IMR-90 (cell line): Measurements from ENCODE around the gene BRIP1. TPM values are rescaled to one million over a fixed set of nuclear protein-coding genes. Genes with fewer than 3 reads are reported as not detected.

Experiments
- ATAC-seq: fragments of 200-7000 bp; cut with Tn5 transposase; 2 replicates; pipeline ENCODE4 v1.9.1; 2020; ENCODE audit warnings: low read depth, mild to moderate bottlenecking, moderate library complexity
- BruUV-seq: library from RNA; stranded (reverse); fragments of 400-500 nt; replicated peaks from 2 replicates; lab custom pipeline; 2021; lab: Mats Ljungman, UMichigan
- CTCF ChIA-PET: fragments of 300-600 bp; formaldehyde crosslinking; extraction: SDS; loops from one replicate; lab custom pipeline; 2021; ENCODE audit warnings: antibody characterized with exemption; lab: Yijun Ruan, JAX
- POLR2A ChIA-PET: fragments of 300-600 bp; sonication (Branson Sonifier 250); formaldehyde crosslinking; loops from one replicate; lab custom pipeline; 2022; ENCODE audit warnings: antibody characterized with exemption; ENCODE audit not compliant: unreplicated experiment; lab: Charles Lee
- DNase-seq: peaks from one replicate; pipeline ENCODE4 v3.0.0; 2013
- H2AFZ ChIP-seq: replicated peaks from 2 replicates; pipeline ENCODE3; 2013; ENCODE audit warnings: low read length, mild to moderate bottlenecking; ENCODE audit not compliant: poor library complexity
- H2AK5ac ChIP-seq: 2 replicates; pipeline ENCODE4 v1.6.1; 2013; ENCODE audit warnings: low read depth, low read length, inconsistent platforms
- H2AK9ac ChIP-seq: replicated peaks from 2 replicates; pipeline ENCODE3; 2013; ENCODE audit warnings: mild to moderate bottlenecking, low read depth, low read length, moderate library complexity; ENCODE audit not compliant: poor library complexity
- H2BK120ac ChIP-seq: 2 replicates; pipeline ENCODE4 v1.6.1; 2013; ENCODE audit warnings: low read depth, low read length, inconsistent platforms
- H2BK15ac ChIP-seq: 3 replicates; pipeline ENCODE4 v1.6.1; 2013; ENCODE audit warnings: low read depth, low read length, inconsistent platforms
- H2BK20ac ChIP-seq: 2 replicates; pipeline ENCODE4 v1.6.1; 2013; ENCODE audit warnings: low read depth, mild to moderate bottlenecking, inconsistent platforms, low read length, moderate library complexity
- H2BK5ac ChIP-seq: 2 replicates; pipeline ENCODE4 v1.6.1; 2013; ENCODE audit warnings: mild to moderate bottlenecking, low read depth, low read length, inconsistent platforms; ENCODE audit not compliant: poor library complexity, severe bottlenecking
- H3K14ac ChIP-seq: replicated peaks from 2 replicates; pipeline ENCODE4 v1.6.1; 2013; ENCODE audit warnings: low read depth, low read length, inconsistent platforms
- H3K18ac ChIP-seq: 2 replicates; pipeline ENCODE4 v1.6.1; 2013; ENCODE audit warnings: low read depth, low read length, control low read depth
- H3K23ac ChIP-seq: 2 replicates; pipeline ENCODE4 v1.6.1; 2013; ENCODE audit warnings: low read depth, low read length, inconsistent platforms
- H3K27ac ChIP-seq: 2 replicates; pipeline ENCODE4 v1.5.1; 2013; ENCODE audit warnings: mild to moderate bottlenecking, control low read depth, low read length; ENCODE audit not compliant: insufficient read depth
- H3K27me3 ChIP-seq: 2 replicates; pipeline ENCODE4 v1.6.1; 2013; ENCODE audit warnings: low read length; ENCODE audit not compliant: control insufficient read depth, insufficient read depth
- H3K36me3 ChIP-seq: 2 replicates; pipeline ENCODE4 v1.6.1; 2013; ENCODE audit warnings: low read length, mixed read lengths; ENCODE audit not compliant: control insufficient read depth, insufficient read depth
- H3K4ac ChIP-seq: 2 replicates; pipeline ENCODE4 v1.6.1; 2013; ENCODE audit warnings: low read depth, low read length, inconsistent platforms
- H3K4me1 ChIP-seq: 2 replicates; pipeline ENCODE4 v1.6.1; 2013; ENCODE audit warnings: low read length, mixed read lengths; ENCODE audit not compliant: control insufficient read depth, insufficient read depth
- H3K4me2 ChIP-seq: 2 replicates; pipeline ENCODE4 v1.6.1; 2013; ENCODE audit warnings: low read depth, mild to moderate bottlenecking, control low read depth, low read length, moderate library complexity
- H3K4me3 ChIP-seq: 2 replicates; pipeline ENCODE4 v1.5.1; 2013; ENCODE audit warnings: low read depth, mild to moderate bottlenecking, control low read depth, low read length, moderate library complexity; ENCODE audit not compliant: insufficient read depth
- H3K56ac ChIP-seq: 2 replicates; pipeline ENCODE4 v1.6.1; 2013; ENCODE audit warnings: low read length, inconsistent platforms; ENCODE audit not compliant: insufficient read depth; ENCODE audit errors: extremely low read depth
- H3K79me1 ChIP-seq, 2 experiments: 2 replicates each; pipeline ENCODE4 v1.6.1; 2013; ENCODE audit warnings: low read length in 2 of 2, inconsistent platforms in 1 of 2, low read depth in 1 of 2
- H3K9ac ChIP-seq: 2 replicates; pipeline ENCODE4 v1.6.1; 2013; ENCODE audit warnings: low read depth, low read length, control low read depth
- H3K9me1 ChIP-seq: 2 replicates; pipeline ENCODE4 v1.6.1; 2013; ENCODE audit warnings: low read length, inconsistent platforms; ENCODE audit not compliant: insufficient read depth
- H3K9me3 ChIP-seq: 2 replicates; pipeline ENCODE4 v1.6.1; 2013; ENCODE audit warnings: low read length; ENCODE audit not compliant: control insufficient read depth, insufficient read depth
- H4K20me1 ChIP-seq: 2 replicates; pipeline ENCODE4 v1.6.1; 2013; ENCODE audit warnings: low read length, inconsistent platforms; ENCODE audit not compliant: insufficient read depth
- H4K5ac ChIP-seq: 2 replicates; pipeline ENCODE4 v1.6.1; 2013; ENCODE audit warnings: mild to moderate bottlenecking, low read depth, low read length, control low read depth
- H4K8ac ChIP-seq, 2 experiments: 2 replicates each; pipeline ENCODE4 v1.6.1; 2013; ENCODE audit warnings: low read depth in 2 of 2, low read length in 2 of 2, control low read depth in 1 of 2, inconsistent platforms in 1 of 2
- H4K91ac ChIP-seq: 2 replicates; pipeline ENCODE4 v1.6.1; 2013; ENCODE audit warnings: low read depth, low read length, inconsistent platforms; ENCODE audit not compliant: insufficient read depth
- BHLHE40 ChIP-seq: fragments of 150-350 bp; IDR thresholded peaks from 2 replicates; pipeline ENCODE4 v1.6.1; 2016; ENCODE audit warnings: mild to moderate bottlenecking, low read depth, low read length
- CEBPB ChIP-seq: IDR thresholded peaks from 2 replicates; pipeline ENCODE4 v1.6.1; 2012; ENCODE audit warnings: low read depth, low read length, improper control_type of control experiment
- CHD1 ChIP-seq: IDR thresholded peaks from 2 replicates; pipeline ENCODE4 v1.6.1; 2012; ENCODE audit warnings: low read depth, low read length, improper control_type of control experiment
- CTCF ChIP-seq: conservative IDR thresholded peaks from 2 replicates; pipeline ENCODE4 v1.5.1; 2012; ENCODE audit warnings: mild to moderate bottlenecking, low read depth, low read length, improper control_type of control experiment
- ELK1 ChIP-seq: fragments of 150-350 bp; IDR thresholded peaks from 2 replicates; pipeline ENCODE4 v1.6.1; 2016; ENCODE audit warnings: low read depth, mild to moderate bottlenecking, low read length, moderate library complexity, borderline replicate concordance
- FOS ChIP-seq: fragments of 150-350 bp; IDR thresholded peaks from 2 replicates; pipeline ENCODE4 v1.6.1; 2016; ENCODE audit warnings: low read depth, low read length
- MAFK ChIP-seq: IDR thresholded peaks from 2 replicates; pipeline ENCODE4 v1.6.1; 2012; ENCODE audit warnings: low read depth, low read length, improper control_type of control experiment
- NFE2L2 ChIP-seq: fragments of 150-350 bp; IDR thresholded peaks from 2 replicates; pipeline ENCODE4 v1.6.1; 2016; ENCODE audit warnings: low read depth, mild to moderate bottlenecking, low read length
- POLR2A ChIP-seq: IDR thresholded peaks from 2 replicates; pipeline ENCODE4 v1.6.1; 2012; ENCODE audit warnings: mild to moderate bottlenecking, low read depth, low read length
- RAD21 ChIP-seq: IDR thresholded peaks from 2 replicates; pipeline ENCODE4 v1.6.1; 2012; ENCODE audit warnings: low read length, improper control_type of control experiment
- RCOR1 ChIP-seq: IDR thresholded peaks from 2 replicates; pipeline ENCODE4 v1.6.1; 2012; ENCODE audit warnings: mild to moderate bottlenecking, low read length, improper control_type of control experiment; ENCODE audit not compliant: insufficient replicate concordance
- RFX5 ChIP-seq: IDR thresholded peaks from 2 replicates; pipeline ENCODE4 v1.8.0; 2012; ENCODE audit warnings: low read depth, mild to moderate bottlenecking, low read length, moderate library complexity
- USF2 ChIP-seq: fragments of 150-350 bp; IDR thresholded peaks from 2 replicates; pipeline ENCODE4 v1.6.1; 2017; ENCODE audit warnings: mild to moderate bottlenecking, antibody characterized with exemption, low read length, low read depth
- WGBS, 2 experiments: methylation state at CpG; one replicate each; pipeline versions ENCODE4 v1.1.5 to v1.1.7; 2013; ENCODE audit warnings: missing lambda C conversion rate in 2 of 2; ENCODE audit not compliant: insufficient read length in 1 of 2; ENCODE audit errors: extremely low coverage in 2 of 2; 5-methylcytosine and 5-hydroxymethylcytosine counted together
- dilution Hi-C: fragments of 300-500 bp; cut with HindIII; formaldehyde crosslinking; loops from one replicate; pipeline ENCODE4 v1.14.3; 2018; ENCODE audit warnings: low sequenced_read_pairs; ENCODE audit not compliant: unreplicated experiment
- in situ Hi-C: fragments of 300-500 bp; cut with MboI; formaldehyde crosslinking; loops from 3 replicates; pipeline ENCODE4 v1.14.3; 2019; ENCODE audit warnings: low sequenced_read_pairs, inconsistent platforms, mixed read lengths
- intact Hi-C: fragments of 100-400 bp; cut with micrococcal nuclease; formaldehyde crosslinking; loops from 2 replicates; pipeline ENCODE4 v1.10.0; 2022
- polyA plus RNA-seq, 3 experiments: library from polyadenylated mRNA; depleted of rRNA; stranded (reverse); fragments of >200 nt; gene quantifications; 2 replicates each; pipeline ENCODE4 v1.2.3, GENCODE V29; 2012; ENCODE audit warnings: low replicate concordance in 1 of 3
- total RNA-seq: library from RNA; depleted of rRNA; stranded (reverse); fragments of >200 nt; gene quantifications from 2 replicates; pipeline ENCODE4 v1.2.3, GENCODE V29; 2012

Gene BRIP1
- total and polyA plus RNA-seq, 2 of the 4 experiments (the other 2 are of a cell fraction), result 6.1 to 19.7 TPM

GRCh38 chr17:61803796-61804195 lies 59.5 kb downstream of the BRIP1 start:
- Histone ChIP-seq H4K91ac (no peak overlapping the region), H3K27ac (no peak overlapping the region), H3K18ac (no peak overlapping the region), H3K4me1 (peaks cover 3% of the 10 kb centered on the region; the same call in 1 of the 2 replicates), H3K36me3 (peaks cover 1% of the 10 kb centered on the region; the same call in 1 of the 2 replicates), H3K79me1 (peaks cover 6 to 28% of the 10 kb centered on the region in 2 experiments; a peak in 2 of 4 replicates), H3K4me3 (no peak overlapping the region), H2AK9ac (no peak overlapping the region), H3K56ac (no peak overlapping the region), H3K14ac (no peak overlapping the region), H2BK15ac (no peak overlapping the region), H3K27me3 (no peaks in the 10 kb centered on the region), H4K5ac (no peak overlapping the region), H2BK5ac (no peak overlapping the region), H3K9me1 (peaks cover 6% of the 10 kb centered on the region), H2AFZ (no peak overlapping the region), H4K8ac (no peak overlapping the region), H3K9me3 (no peaks in the 10 kb centered on the region), H3K23ac (no peak overlapping the region), H2AK5ac (no peak overlapping the region), H3K9ac (no peak overlapping the region), H2BK120ac (no peak overlapping the region), H4K20me1 (no peaks in the 10 kb centered on the region), H3K4me2 (no peak overlapping the region), H3K4ac (no peak overlapping the region), H2BK20ac (no peak overlapping the region)
- DNase-seq (no peak), ATAC-seq (no peak)
- no CpG with 5 or more reads among the region's 1 CpG for WGBS, 2 experiments
- ChIA-PET CTCF (no interaction called here), POLR2A (no interaction called here)
- intact Hi-C loops (no loop called here), in situ Hi-C loops (no loop called here), dilution Hi-C loops (no loop called here)
- BruUV-seq, result no TSS peak
- TF ChIP-seq RFX5 (no peak), POLR2A (no peak), MAFK (no peak), FOS (no peak), NFE2L2 (no peak), ELK1 (no peak), USF2 (no peak), RCOR1 (no peak), RAD21 (no peak), BHLHE40 (no peak), CTCF (no peak), CHD1 (no peak), CEBPB (no peak)
